Occipital lobe (tissue), 2 donors: Measurements from ENCODE around the gene NFATC1. TPM values are rescaled to one million over a fixed set of nuclear protein-coding genes. Genes with fewer than 3 reads are reported as not detected.

Experiments
- DNase-seq: peaks from one replicate; lab custom pipeline; 2025; lab: John Stamatoyannopoulos, UW
- total RNA-seq: library from RNA; depleted of rRNA; stranded (reverse); fragments of >200 nt; gene quantifications from one replicate; pipeline ENCODE4 v1.2.3, GENCODE V29; 2014

NFATC1 gene
- total RNA-seq, 1 donor from 2014 or later = 0.16 TPM

DNA sequence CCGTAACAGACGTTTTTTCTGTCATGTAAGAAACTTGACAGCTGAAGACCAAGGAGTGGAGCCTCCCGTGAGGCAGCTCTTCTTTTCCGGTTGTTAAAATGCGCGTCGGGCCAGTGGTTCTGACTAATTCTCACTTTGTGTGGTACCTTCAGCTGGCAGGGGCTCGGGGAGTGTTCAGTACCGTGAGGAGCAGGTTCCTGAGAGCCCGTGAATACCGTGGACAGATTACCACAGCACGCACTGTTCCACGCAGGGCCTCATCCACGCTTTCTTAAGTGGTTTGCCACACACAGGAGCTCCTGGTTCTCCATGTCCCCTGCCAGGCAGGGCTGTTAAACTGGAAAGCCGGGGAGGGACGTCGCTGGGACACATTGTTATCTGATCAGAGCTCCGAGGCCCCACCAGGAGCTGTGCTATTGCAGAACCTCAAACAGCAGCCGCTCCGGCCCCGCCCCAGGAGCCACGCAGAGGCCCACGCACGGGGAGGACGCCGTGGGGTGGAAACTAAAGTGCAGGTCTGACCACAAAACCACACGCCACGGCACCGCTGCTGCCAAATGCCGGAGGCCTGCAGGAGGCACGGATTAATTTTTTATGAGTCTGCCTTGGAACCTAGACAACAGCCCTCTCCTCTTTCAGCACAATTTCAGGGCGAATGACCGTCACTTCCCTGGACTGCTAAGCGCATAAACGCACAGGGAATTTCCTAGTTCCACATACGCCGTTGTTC lies 43.3 kb downstream of the NFATC1 start:
- no peak for DNase-seq

DNA sequence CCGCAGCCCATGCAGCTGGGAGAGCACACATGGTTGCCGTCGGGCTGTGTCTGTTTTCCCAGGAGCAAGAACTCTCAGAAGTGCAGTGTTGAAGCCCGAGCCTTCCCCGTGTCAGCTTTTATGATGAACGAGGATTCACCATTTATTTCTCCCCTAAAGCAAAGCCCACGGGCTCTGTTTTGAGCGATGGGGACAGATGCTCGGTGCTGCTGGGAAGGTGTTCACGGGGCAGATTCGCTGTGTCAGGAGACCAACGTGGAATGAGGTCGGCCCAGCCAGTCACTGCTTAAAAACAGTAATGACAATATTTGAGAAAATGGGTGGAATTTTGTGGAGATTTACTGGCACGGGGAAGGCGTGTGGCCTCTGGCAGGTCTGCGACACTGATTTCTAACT lies 43.9 kb downstream of the NFATC1 start:
- no peak for DNase-seq

GRCh38 chr18:79440316-79441110 lies 44.8 kb downstream of the NFATC1 start:
- DNase-seq = no peak

GRCh38 chr18:79441420-79441819 lies 45.7 kb downstream of the NFATC1 start:
- DNase-seq = no peak

GRCh38 chr18:79442508-79443221 lies 46.9 kb downstream of the NFATC1 start:
- DNase-seq = no peak

GRCh38 chr18:79445221-79445620 lies 49.5 kb downstream of the NFATC1 start:
- DNase-seq = no peak

- DNase-seq = no peak
These were observed 50.2 kb downstream of the NFATC1 start for GRCh38 chr18:79445696-79446561.

GRCh38 chr18:79446931-79447330 lies 51.2 kb downstream of the NFATC1 start:
- DNase-seq = no peak

DNA sequence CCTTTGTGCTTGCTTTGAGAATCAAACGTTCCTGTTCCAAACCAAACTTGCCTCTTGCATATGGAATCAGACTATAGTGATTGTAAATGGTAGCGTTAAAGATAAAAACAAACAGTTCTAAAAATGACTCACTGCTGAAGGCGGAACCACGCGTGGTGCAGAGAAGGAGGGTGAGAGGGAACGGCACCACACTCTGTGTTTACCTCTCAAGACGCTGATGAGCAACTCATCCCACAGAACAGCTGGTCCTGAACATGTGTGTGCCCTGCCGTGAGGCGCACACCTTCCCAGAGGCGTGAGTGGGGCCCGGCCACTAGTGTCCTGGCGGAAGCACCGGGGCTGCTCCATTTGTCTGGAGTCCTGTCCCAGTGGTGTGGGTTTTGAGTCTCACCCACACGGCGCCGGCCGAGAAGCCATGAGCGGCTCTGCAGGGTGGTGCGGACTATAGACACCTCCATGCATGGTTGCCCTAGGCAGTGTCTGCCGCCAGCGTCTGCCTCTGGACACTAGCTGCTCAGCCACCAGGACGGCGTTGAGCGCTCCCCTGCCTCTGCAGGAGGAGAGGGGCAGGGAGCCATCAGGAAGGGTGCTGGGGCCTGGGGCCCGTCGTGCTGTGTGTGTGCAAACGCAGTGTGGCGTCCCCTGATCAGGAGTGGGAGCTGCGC lies 52.1 kb downstream of the NFATC1 start:
- peak; percentile 13 for DNase-seq

- no peak for DNase-seq
These were observed 52.9 kb downstream of the NFATC1 start for GRCh38 chr18:79448621-79449020.

GRCh38 chr18:79449551-79450288 lies 54.0 kb downstream of the NFATC1 start:
- no peak for DNase-seq

- no peak for DNase-seq
These were observed 54.8 kb downstream of the NFATC1 start for GRCh38 chr18:79450289-79451080.

DNA sequence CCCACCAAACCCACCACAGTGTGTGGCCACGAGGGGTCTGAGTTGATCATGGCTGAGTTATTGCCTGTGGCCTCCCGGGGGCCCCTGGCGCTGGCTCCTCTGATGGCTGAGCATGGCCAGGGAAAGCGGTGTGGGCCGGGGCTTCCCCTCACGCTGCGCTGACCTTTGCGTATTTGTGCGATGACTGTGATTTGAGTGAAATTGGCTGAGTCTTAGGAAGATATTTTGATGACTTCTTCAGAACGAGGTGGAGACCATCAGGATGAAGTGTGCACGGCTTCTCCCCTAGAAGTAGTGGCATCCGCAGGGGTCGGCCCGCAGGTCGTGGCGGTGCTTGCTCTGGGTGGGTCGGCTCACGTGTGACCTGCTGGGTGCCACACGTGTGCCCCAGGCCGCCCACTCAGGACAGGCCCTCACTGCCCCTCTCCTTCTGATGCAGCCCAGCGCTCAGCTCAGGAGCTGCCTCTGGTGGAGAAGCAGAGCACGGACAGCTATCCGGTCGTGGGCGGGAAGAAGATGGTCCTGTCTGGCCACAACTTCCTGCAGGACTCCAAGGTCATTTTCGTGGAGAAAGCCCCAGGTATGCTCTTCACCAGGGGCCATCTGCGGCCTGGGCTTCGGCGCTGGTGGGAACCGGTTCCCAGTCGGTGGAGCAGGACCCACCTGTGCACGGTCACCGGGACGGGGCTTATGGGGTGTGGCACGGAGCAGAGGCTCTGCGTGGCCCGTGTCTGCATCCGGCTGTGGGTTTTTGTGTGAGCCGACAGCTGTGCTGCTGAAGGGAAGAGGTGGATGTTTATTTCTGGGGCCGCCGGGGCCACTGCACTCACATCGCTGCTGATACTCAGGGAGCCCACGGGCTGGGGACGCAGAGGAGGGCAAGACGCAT lies 55.8 kb downstream of the NFATC1 start:
- DNase-seq = no peak

DNA sequence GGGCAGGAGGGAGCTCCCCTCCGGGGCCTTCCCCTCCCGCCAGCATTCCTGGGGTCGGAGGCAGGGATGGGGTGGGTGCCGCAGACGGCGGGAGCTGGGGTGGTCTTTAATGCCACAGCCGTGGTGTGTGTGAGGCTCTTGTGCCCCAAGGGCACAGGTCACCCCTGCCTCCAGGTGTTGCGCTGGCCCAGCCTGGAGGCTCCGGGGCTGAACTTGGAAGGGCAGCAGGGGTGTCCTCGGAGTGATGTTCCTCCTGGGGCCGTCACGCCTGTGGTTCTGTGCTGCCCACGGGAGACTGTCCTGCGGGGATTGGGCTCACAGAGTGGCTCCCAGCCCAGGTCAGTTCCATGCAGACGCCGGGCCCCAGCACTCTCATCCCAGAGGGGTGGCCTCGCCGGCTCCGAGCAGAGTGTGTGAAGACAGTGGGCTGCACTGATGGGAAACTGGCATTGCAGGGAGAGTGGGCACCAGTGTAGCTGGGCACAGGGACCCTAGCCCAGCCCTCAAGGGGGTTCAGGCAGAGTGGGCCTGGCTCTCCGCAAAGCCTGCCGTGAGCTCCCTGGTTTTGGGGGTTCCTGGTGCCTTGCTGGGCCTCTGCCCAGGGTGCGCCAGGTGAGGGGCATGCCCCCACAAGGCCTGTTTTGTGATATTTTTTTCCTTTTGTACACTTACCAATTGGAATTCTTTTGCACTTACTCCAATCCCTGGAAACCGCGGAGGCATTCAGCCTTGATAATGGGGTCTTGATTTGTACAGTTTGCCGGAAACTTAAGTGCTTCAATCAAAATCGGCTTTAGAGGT lies 56.7 kb downstream of the NFATC1 start:
- no peak for DNase-seq

DNA sequence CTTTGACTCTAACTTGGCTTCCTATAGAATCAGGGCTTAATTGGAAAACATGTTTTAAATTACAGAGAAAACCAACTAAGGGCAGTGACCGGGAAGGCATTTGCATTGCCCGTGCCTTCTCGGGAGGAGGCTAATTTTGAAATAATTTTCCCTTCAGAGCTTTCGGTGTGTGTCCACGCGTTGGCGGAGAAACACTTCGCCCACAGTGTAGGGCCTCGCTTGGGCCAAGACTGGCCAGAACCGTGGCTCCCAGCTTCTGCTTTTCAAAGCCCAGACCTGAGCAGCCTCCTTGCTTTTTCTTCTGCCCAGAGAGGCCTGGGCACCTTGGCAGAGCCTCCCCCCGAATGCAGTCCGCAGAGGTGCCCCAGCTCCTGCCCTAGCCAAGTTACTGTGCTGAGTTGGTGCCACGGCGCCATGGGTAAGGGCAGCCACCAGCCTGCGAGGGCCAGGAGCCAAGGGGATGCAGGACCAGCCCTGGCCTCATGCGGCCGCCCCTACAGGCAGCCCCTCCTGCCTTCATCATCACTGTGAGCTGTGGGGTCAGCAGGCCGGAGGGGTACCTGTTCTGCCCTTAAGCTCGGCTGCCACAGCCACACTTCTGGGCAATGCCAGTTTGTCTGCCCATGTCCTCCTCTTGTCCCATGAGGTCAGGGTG lies 57.4 kb downstream of the NFATC1 start:
- no peak for DNase-seq

DNA sequence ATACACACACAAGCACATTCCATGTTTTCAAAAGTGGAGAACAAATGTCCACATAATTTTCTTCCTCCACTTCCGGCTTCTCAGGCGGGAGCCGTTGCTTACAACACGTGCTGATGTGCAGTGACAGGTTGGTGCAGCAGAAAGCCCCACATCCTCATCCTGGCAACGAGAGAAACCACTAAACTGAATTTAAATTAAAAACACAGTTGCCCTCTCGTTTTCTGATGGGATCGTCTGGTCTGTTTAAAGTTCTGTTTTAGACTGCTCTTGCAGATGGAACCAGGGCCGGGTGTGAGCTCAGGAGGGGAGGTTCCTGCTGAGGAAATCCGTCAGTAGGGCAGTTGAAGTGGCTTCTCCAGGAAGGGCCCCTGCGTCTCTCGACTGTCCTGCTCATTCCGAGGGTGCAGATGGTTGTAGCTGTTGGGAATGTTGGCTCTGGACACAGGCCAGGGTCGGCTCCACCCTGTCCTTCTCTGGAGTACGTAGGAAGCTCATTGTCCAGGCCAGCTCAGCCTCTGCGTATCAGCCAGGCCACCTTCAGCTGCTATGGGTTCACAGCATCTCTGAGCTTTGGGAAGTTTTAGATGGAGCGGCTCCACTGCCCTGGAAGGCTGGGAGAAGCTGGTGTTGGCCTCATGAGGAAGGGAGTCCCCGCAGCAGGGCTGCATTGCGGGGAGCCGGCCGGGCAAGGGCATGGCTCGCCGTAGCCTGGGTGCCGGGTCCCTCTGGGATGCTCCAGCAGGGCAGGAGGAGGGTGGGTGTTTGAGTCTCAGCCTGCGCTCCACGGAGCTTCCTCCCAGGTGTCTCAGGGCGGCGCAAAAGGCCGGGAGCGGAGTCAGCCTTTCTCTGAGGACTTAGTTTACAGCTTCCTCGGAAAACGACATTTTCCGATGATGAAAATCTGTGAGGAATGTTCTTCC lies 58.3 kb downstream of the NFATC1 start:
- DNase-seq = no peak
